Gastroesophageal sphincter (tissue), 3 donors: Measurements from ENCODE around the gene PID1.

Source experiments
- CTCF ChIP-seq, 4 experiments: fragments of 200-600 bp in 2 of 4; fragments of 450-650 bp in 2 of 4; sonication (generic) in 1 of 4; IDR thresholded peaks; one replicate each; pipeline ENCODE4 v1.5.1; 2017 to 2019; ENCODE audit warnings: antibody characterized with exemption in 4 of 4, mild to moderate bottlenecking in 2 of 4, moderate library complexity in 2 of 4
- EP300 ChIP-seq: sonication (generic); formaldehyde crosslinking; IDR thresholded peaks from one replicate; pipeline ENCODE4 v1.6.1; 2017; ENCODE audit warnings: antibody characterized with exemption, mild to moderate bottlenecking

- TF ChIP-seq CTCF (IDR thresholded peaks at IDR 0.05) = no peak
- no peak for TF ChIP-seq EP300
These were observed 245.4 kb downstream of the PID1 start for GRCh38 chr2:229025653-229026052.
